Left renal cortex interstitium (tissue), 4 donors: ENCODE measurements around the gene OR52A5. TPM values are rescaled to one million over a fixed set of nuclear protein-coding genes. Genes with fewer than 3 reads are reported as not detected.

Source experiments
- DNase-seq, 4 donors: peaks; one replicate each; pipeline ENCODE4 v3.0.0-alpha.2; 2013; ENCODE audit warnings: low read depth in 4 of 4, low spot score in 2 of 4, missing footprints in 1 of 4
- polyA plus RNA-seq, 4 donors: library from polyadenylated mRNA; unstranded; fragments of 120-200 nt; gene quantifications; one replicate each; pipeline ENCODE4 v1.2.1, GENCODE V29; 2013; ENCODE audit not compliant: insufficient read length in 4 of 4

Gene OR52A5
- polyA plus RNA-seq, 4 donors, result 0.03 TPM; not detected in 3

DNA sequence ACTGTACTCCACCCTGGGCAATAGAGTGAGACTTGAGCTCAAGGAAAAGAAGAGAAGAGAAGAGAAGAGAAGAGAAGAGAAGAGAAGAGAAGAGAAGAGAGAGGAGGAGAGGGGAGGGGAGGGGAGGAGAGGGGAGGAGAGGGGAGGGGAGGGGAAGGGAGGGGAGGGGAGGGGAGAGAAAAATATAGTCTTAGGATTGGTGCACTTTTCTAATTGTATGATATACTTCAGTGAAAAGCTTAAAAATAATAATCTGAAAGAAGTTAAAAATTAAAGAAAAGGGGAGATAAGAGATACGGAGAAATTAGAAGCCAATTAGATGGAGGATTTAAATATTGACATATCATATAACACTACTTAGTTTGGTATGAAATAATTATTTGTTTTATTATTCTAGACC lies 19.3 kb downstream of the OR52A5 start:
- no peak for DNase-seq

DNA sequence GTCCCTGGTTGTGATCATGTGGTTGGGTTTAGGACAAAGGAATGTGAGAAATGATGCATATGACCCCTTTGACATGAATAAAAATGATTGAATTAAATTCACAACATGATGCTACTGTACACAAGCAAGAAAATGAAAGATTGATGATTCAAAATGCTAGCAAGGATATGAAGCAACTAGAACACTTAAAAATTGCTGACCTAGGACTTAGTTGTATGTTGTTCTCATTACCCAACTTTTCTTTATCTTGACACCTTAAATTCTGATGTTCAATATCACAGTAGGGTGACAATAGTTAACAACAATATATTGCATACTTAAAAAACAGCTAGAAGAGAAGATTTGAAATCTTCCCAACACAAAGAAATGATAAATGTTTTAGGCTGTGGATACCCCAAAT lies 20.6 kb downstream of the OR52A5 start:
- no peak for DNase-seq

DNA sequence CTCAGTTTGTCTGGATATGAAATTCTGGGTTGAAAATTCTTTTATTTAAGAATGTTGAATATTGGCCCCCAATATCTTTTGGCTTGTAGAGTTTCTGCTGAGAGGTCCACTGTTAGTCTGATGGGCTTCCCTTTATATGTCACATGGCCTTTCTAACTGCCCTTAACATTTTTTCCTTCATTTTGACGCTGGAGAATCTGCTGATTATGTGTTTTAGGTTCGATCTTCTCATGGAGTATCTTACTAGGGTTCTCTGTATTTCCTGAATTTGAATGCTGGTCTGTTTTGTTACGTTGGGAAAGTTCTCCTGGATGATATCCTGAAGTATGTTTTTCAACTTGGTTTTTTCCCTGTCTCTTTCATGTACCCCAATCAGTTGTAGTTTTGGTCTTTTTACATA lies 22.8 kb downstream of the OR52A5 start:
- no peak for DNase-seq

DNA sequence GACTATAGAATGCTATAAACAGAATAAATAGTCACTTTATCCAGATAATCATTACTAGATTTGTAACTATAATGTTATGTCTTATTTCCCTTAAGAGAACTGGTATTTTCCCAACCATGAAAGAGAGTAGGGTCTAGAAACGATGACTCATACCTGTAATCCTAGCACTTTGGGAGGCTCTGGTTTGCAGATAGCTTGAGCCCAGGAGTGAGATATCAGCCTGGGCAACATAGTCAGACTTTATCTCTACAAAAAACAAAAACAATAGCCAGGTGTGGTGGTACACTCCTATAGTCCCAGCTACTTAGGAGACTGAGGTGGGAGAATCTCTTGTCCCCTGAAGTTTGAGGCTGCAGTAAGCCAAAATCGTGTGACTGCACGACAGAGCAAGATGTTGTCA lies 30.9 kb downstream of the OR52A5 start:
- DNase-seq, result no peak

DNA sequence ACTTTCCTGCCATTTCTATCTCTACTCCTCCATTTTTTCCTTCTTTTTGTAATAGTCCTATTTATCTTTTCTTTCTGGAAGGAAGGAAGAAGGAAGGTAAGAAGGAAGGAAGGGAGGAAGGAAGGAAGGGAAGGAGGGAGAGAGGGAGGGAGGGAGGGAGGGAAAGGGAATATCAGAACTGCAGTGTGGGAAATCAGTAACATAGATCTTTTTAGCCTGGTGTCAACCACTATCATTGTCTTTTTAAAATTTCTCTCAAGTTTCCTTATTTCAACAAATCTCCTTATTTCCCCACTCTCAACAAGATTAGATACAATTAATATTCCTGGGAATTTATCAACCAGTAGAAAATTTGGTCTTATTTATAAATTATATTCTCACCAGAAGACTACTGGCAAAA lies 35.1 kb downstream of the OR52A5 start:
- DNase-seq, result no peak

- no peak for DNase-seq
Observed at GRCh38 chr11:5102246-5102645, 35.9 kb downstream of the OR52A5 start.

GRCh38 chr11:5096011-5096410 lies 42.1 kb downstream of the OR52A5 start:
- no peak for DNase-seq

DNA sequence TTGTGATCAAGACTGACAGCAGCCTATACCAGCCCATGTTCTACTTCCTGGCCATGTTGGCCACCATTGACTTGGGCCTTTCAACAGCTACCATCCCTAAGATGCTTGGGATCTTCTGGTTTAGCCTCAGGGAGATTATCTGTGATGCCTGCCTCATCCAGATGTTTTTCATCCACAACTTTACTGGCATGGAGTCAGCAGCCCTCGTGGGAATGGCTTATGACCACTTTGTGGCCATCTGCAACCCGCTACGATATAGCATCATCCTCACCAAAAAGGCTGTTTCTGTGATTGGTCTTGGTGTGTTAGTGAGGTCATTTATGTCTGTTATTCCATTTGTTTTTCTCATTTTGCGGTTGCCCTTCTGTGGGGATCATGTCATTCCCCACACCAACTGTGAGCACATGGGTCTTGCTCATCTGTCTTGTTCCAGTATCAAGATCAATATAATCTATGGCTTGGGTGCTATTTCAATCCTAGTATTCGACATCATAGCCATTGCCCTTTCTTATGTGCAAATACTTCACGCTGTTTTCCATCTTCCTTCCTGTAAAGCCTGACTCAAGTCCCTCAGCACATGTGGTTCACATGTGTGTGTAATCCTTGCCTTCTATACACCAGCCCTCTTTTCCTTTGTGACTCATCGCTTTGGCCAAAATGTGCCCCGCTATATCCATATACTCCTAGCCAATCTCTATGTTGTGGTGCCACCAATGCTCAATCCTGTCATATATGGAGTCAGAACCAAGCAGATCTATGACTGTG lies 45.2 kb downstream of the OR52A5 start:
- DNase-seq, result no peak

GRCh38 chr11:5090668-5091067 lies 47.5 kb downstream of the OR52A5 start:
- no peak for DNase-seq

GRCh38 chr11:5088556-5088955 lies 49.6 kb downstream of the OR52A5 start:
- no peak for DNase-seq

DNA sequence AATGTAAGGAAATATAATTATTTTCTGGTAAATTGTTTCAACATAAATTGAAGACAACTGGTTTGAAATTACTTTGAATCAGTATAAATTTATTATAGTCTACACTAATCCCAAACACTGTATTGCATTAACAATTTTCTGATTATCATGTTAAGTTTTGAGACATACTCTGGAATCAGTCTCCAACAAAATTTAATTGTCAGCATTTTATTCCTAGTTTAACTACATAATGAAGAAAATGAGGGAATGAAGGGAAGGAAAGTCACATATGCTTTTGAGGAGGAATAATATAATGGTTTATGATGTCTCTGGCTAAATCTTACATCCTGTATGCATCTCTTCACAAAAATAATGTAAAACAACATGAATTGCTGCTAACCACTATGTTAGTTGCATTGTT lies 54.6 kb downstream of the OR52A5 start:
- DNase-seq, result no peak

GRCh38 chr11:5081405-5081804 lies 56.8 kb downstream of the OR52A5 start:
- no peak for DNase-seq

Other genes starting within 250 kb of the OR52A5 start
- not detected for gene OR51A7, start 234.6 kb downstream of the OR52A5 start, polyA plus RNA-seq
- gene OR51G2, start 219.0 kb downstream of the OR52A5 start, polyA plus RNA-seq, result not detected
- not detected for gene OR51G1, start 214.0 kb downstream of the OR52A5 start, polyA plus RNA-seq
- under 1 TPM in 1 of 4 donors, not detected in 3; 0.05 TPM for gene OR51A4, start 190.8 kb downstream of the OR52A5 start, polyA plus RNA-seq
- not detected for gene OR51A2, start 182.6 kb downstream of the OR52A5 start, polyA plus RNA-seq
- gene OR51L1, start 143.5 kb downstream of the OR52A5 start, polyA plus RNA-seq, result under 1 TPM; 0.03 to 0.24 (median 0.07) TPM
- gene OR52J3, start 91.8 kb downstream of the OR52A5 start, polyA plus RNA-seq, result not detected
- gene OR52E2, start 78.7 kb downstream of the OR52A5 start, polyA plus RNA-seq, result not detected
- gene OR52E1, start 68.8 kb downstream of the OR52A5 start, polyA plus RNA-seq, result not detected
- under 1 TPM in 3 of 4 donors, not detected in 1; 0.02 to 0.08 (median 0.05) TPM for gene OR52A1, start 16.4 kb upstream of the OR52A5 start, polyA plus RNA-seq
- gene OR51V1, start 62.3 kb upstream of the OR52A5 start, polyA plus RNA-seq, result not detected
- 100 to 1,000 TPM in 3 of 4 donors, 10 to 100 TPM in 1; 91.1 to 212 (median 149) TPM for gene HBB, start 88.7 kb upstream of the OR52A5 start, polyA plus RNA-seq
- gene HBD, start 96.1 kb upstream of the OR52A5 start, polyA plus RNA-seq, result 1 to 10 TPM; 1.2 to 4.1 (median 2.4) TPM
- gene HBG1, start 111.5 kb upstream of the OR52A5 start, polyA plus RNA-seq, result 1 to 10 TPM; 3.5 to 7.1 (median 5.8) TPM
- 1,000 to 10,000 TPM; 1,196 to 3,386 (median 2,205) TPM for gene HBG2, start 116.4 kb upstream of the OR52A5 start, polyA plus RNA-seq
- 1 to 10 TPM; 3.6 to 9.8 (median 7.9) TPM for gene HBE1, start 131.6 kb upstream of the OR52A5 start, polyA plus RNA-seq
- under 1 TPM in 2 of 4 donors, not detected in 2; 0.33 to 0.59 TPM for gene OR51B4, start 163.6 kb upstream of the OR52A5 start, polyA plus RNA-seq
- gene OR51B2, start 185.9 kb upstream of the OR52A5 start, polyA plus RNA-seq, result not detected
- under 1 TPM; 0.17 to 0.92 (median 0.72) TPM for gene OR51B5, start 205.2 kb upstream of the OR52A5 start, polyA plus RNA-seq
- not detected for gene OR51B6, start 213.2 kb upstream of the OR52A5 start, polyA plus RNA-seq
- gene OR51M1, start 245.5 kb upstream of the OR52A5 start, polyA plus RNA-seq, result under 1 TPM in 2 of 4 donors, not detected in 2; 0.05 to 0.13 TPM